22Rv1 (cell line): ENCODE results near the gene CD2AP.

Experiments
- CTCF ChIP-seq: fragments of 450-650 bp; IDR thresholded peaks from 2 replicates; pipeline ENCODE4 v1.5.1; 2017; ENCODE audit warnings: mild to moderate bottlenecking
- ZFX ChIP-seq: fragments of 450-650 bp; IDR thresholded peaks from 2 replicates; pipeline ENCODE4 v1.6.1; 2017; ENCODE audit warnings: antibody characterized with exemption, borderline replicate concordance

DNA sequence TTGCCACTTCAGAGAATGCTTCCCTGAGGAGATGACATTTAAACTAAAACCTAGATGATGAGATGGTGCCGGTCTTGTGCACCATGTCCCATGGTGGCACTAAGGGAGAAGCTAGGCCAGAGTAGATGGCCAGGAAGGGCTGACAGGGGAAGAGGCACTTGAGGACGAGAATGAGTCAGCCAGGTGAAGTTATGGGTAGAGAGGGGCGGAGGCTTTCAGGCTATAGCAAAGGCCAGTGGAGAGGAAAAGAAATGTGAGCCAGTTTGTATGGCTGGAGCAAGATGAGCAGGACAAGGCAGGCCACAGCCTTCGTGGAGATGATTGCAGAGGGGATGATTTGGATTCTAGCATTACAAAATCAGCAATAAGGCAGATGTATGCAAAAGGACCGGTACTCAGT, 176.1 kb downstream of the CD2AP start:
- TF ChIP-seq CTCF (no peak), ZFX (no peak)
